Skeletal muscle tissue (tissue), 4 donors: ENCODE data around the gene LGALS14. TPM values are rescaled to one million over a fixed set of nuclear protein-coding genes. Genes with fewer than 3 reads are reported as not detected.

ENCODE experiments used
- H3K27ac ChIP-seq: one replicate; pipeline ENCODE4 v1.7.0; 2013; ENCODE audit warnings: mild to moderate bottlenecking, low read depth, low read length, inconsistent platforms
- H3K27me3 ChIP-seq, 3 donors: one replicate each; pipeline ENCODE4 v1.7.0; 2013; ENCODE audit warnings: low read length in 3 of 3; ENCODE audit not compliant: control insufficient read depth in 3 of 3, insufficient read depth in 3 of 3
- H3K36me3 ChIP-seq, 3 donors: one replicate each; pipeline ENCODE4 v1.7.0; 2013; ENCODE audit warnings: low read length in 3 of 3; ENCODE audit not compliant: control insufficient read depth in 3 of 3, insufficient read depth in 3 of 3
- H3K4me1 ChIP-seq, 3 donors: one replicate each; pipeline ENCODE4 v1.7.0; 2013; ENCODE audit warnings: low read length in 3 of 3, mild to moderate bottlenecking in 3 of 3; ENCODE audit not compliant: control insufficient read depth in 3 of 3, insufficient read depth in 3 of 3
- H3K4me3 ChIP-seq, 3 donors: one replicate each; pipeline ENCODE4 v1.7.0; 2013; ENCODE audit warnings: low read length in 3 of 3
- H3K9ac ChIP-seq, 3 donors: one replicate each; pipeline ENCODE4 v1.7.0; 2013; ENCODE audit warnings: low read length in 3 of 3, mild to moderate bottlenecking in 3 of 3, moderate library complexity in 2 of 3, low read depth in 1 of 3
- H3K9me3 ChIP-seq, 3 donors: one replicate each; pipeline ENCODE4 v1.7.0; 2013; ENCODE audit warnings: low read length in 3 of 3; ENCODE audit not compliant: control insufficient read depth in 3 of 3
- total RNA-seq: library from RNA; depleted of rRNA; stranded (reverse); fragments of >200 nt; gene quantifications from one replicate; pipeline ENCODE4 v1.2.3, GENCODE V29; 2014
- donor health status: Osteomylitis.

Gene LGALS14
- total RNA-seq, 1 donor from 2014 or later: not detected

DNA sequence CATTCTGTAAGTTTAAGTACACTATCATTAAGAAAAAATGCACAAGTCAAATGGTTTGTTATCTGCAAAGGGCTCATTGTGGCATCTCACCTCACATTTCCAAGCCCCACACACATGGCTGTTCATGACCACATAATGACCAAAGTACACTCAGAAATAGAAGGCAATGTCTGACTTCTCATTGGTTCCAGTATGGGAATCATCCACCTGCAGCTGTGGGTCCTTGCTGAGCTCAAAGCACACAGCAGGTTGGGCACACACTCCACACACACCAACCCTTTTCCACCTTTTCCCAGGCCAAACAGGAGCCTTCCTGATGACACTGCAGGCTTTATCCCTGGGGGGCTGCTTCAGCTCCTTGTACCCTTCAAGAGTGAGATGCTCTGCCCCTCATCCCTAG is 21.7 kb downstream of the LGALS14 start:
- H3K36me3 ChIP-seq: no peaks in the 10 kb centered on the region
- peaks cover 0 to 6% (median 0%) of the 10 kb centered on the region in 3 donors for H3K27me3 ChIP-seq
- no peak overlapping the region for H3K27ac ChIP-seq
- no peaks in the 10 kb centered on the region for H3K9me3 ChIP-seq
- H3K4me3 ChIP-seq: no peak overlapping the region
- no peak overlapping the region for H3K9ac ChIP-seq
- no peaks in the 10 kb centered on the region for H3K4me1 ChIP-seq

DNA sequence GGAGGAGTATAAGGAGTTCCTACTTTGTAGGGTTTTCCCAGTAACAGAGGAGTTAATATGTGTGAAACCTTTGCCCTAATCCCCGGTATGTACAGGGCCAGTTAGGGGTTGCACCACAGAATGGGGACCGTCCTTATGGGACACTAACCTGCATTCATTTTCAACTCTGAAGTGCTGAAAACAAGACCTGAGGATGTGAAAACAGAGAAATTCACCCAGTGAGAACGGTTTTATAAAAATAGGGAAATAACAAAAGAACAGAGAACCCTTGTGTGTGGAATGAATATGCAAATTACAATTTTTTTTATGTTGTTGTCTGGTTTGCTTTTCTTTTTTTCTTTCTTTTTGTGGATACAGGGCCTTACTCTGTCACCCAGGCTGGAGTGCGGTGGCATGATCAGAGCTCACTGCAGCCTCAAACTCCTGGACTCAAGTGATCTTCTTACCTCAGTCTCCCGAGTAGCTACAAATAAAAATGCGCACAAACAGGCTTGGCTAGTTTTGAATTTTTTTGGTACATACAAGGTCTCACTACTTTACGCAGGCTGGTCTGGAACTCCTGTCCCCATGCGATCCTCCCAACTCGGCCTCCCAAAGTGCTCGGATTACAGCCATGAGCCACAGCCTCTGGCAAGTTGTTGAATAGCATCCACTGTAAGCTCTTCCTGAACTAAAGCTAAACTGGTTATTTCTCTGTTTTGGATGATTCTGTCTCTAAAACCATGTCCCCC is 23.0 kb downstream of the LGALS14 start:
- Histone ChIP-seq H3K4me1 (no peaks in the 10 kb centered on the region), H3K9me3 (no peaks in the 10 kb centered on the region), H3K4me3 (no peak overlapping the region), H3K9ac (no peak overlapping the region), H3K27ac (no peak overlapping the region), H3K27me3 (peaks cover 0 to 6% (median 0%) of the 10 kb centered on the region in 3 donors), H3K36me3 (no peaks in the 10 kb centered on the region)

DNA sequence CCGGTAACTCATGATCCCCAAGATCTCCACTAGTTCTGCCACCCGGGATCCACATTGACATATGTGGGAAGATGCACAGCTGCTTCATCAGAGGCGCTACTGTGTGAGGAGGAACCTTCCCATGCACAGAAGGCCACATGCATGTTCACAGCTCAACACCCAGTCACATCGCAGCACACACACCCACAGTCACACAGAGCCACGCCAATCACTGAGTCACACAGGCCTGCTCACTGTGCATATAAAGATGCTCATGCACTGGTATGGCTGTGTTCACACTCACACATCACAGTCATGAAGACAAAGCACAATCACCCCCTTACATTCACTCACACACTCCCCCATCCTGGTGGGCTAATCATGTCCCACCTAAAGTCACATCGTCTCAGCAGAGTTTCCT is 23.8 kb downstream of the LGALS14 start:
- no peaks in the 10 kb centered on the region for H3K9me3 ChIP-seq

GRCh38 chr19:39729594-39729993 is 25.3 kb downstream of the LGALS14 start:
- no peaks in the 10 kb centered on the region for H3K36me3 ChIP-seq
- peaks cover 0 to 6% (median 0%) of the 10 kb centered on the region in 3 donors for H3K27me3 ChIP-seq
- no peaks in the 10 kb centered on the region for H3K9me3 ChIP-seq
- H3K4me1 ChIP-seq: no peaks in the 10 kb centered on the region
- H3K4me3 ChIP-seq: no peak overlapping the region
- no peak overlapping the region for H3K9ac ChIP-seq
- H3K27ac ChIP-seq: no peak overlapping the region

More for the DNA sequence above, 23.8 kb downstream of the LGALS14 start:
- no peak overlapping the region for H3K27ac ChIP-seq
- no peaks in the 10 kb centered on the region for H3K36me3 ChIP-seq
- H3K4me3 ChIP-seq: no peak overlapping the region
- H3K27me3 ChIP-seq: peaks cover 0 to 6% (median 0%) of the 10 kb centered on the region in 3 donors
- H3K4me1 ChIP-seq: no peaks in the 10 kb centered on the region
- H3K9ac ChIP-seq: no peak overlapping the region

- Histone ChIP-seq H3K9me3 (no peaks in the 10 kb centered on the region), H3K27ac (no peak overlapping the region), H3K9ac (no peak overlapping the region), H3K36me3 (no peaks in the 10 kb centered on the region), H3K4me1 (no peaks in the 10 kb centered on the region), H3K4me3 (no peak overlapping the region), H3K27me3 (peaks cover 0 to 6% (median 0%) of the 10 kb centered on the region in 3 donors)
Observed at GRCh38 chr19:39731685-39732084, 27.4 kb downstream of the LGALS14 start.

DNA sequence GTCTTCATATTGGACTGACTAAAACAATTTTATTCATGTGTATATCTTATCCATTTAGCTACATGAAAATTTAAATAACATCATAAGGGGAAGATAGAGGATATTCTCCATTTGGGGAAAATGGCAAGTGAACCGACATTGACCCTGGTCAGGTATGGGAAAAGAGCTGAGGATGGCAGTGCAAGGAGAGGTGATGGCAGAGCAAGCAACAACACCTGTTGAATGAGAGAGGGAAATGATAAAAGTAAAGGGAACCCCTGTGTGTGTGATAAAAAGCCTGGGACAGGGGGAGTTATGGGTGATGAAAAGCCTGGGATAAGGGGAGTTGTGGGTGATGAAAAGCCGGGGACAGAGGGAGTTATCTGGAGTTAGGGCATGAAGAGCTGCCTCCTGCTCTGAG is 29.6 kb downstream of the LGALS14 start:
- Histone ChIP-seq H3K9ac (no peak overlapping the region), H3K36me3 (no peaks in the 10 kb centered on the region), H3K9me3 (no peaks in the 10 kb centered on the region), H3K27ac (no peak overlapping the region), H3K27me3 (peaks cover 0 to 7% (median 7%) of the 10 kb centered on the region in 3 donors), H3K4me1 (no peaks in the 10 kb centered on the region), H3K4me3 (no peak overlapping the region)

DNA sequence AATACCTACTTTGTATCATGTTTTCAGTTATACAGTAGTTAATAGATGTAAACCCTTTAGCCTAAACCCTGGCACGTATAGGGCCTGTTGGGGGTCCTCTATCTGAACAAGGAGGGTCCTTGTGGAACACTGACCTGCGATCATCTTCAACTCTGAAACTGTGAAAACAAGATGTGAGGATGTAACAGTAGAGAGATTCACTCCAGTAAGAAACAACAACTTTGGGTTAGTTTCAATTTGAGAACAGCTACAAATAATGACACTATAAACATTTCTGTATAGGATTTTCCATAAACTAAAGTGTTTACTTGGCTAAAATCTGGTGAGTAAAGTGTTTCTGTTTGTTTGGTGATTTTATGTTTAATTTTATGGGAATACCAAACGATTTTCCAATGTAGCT is 31.4 kb downstream of the LGALS14 start:
- H3K9me3 ChIP-seq: no peaks in the 10 kb centered on the region
- no peaks in the 10 kb centered on the region for H3K4me1 ChIP-seq

GRCh38 chr19:39736088-39736487 is 31.8 kb downstream of the LGALS14 start:
- H3K27me3 ChIP-seq: peaks cover 0 to 7% (median 7%) of the 10 kb centered on the region in 3 donors
- H3K27ac ChIP-seq: no peak overlapping the region
- no peaks in the 10 kb centered on the region for H3K36me3 ChIP-seq
- no peak overlapping the region for H3K9ac ChIP-seq
- H3K9me3 ChIP-seq: no peaks in the 10 kb centered on the region
- H3K4me3 ChIP-seq: no peak overlapping the region
- H3K4me1 ChIP-seq: no peaks in the 10 kb centered on the region

More for the DNA sequence above, 31.4 kb downstream of the LGALS14 start:
- Histone ChIP-seq H3K27me3 (peaks cover 0 to 7% (median 7%) of the 10 kb centered on the region in 3 donors), H3K9ac (no peak overlapping the region), H3K27ac (no peak overlapping the region), H3K36me3 (no peaks in the 10 kb centered on the region), H3K4me3 (no peak overlapping the region)

GRCh38 chr19:39737351-39737750 is 33.1 kb downstream of the LGALS14 start:
- peaks cover 0 to 7% (median 7%) of the 10 kb centered on the region in 3 donors for H3K27me3 ChIP-seq
- H3K4me3 ChIP-seq: no peak overlapping the region
- H3K9ac ChIP-seq: no peak overlapping the region
- H3K9me3 ChIP-seq: no peaks in the 10 kb centered on the region
- no peaks in the 10 kb centered on the region for H3K4me1 ChIP-seq
- no peak overlapping the region for H3K27ac ChIP-seq
- no peaks in the 10 kb centered on the region for H3K36me3 ChIP-seq

- Histone ChIP-seq H3K4me1 (no peaks in the 10 kb centered on the region), H3K27me3 (peaks cover 0 to 7% (median 7%) of the 10 kb centered on the region in 3 donors), H3K9me3 (no peaks in the 10 kb centered on the region), H3K9ac (no peak within 1 kb of the TSS), H3K4me3 (no peak within 1 kb of the TSS), H3K27ac (no peak within 1 kb of the TSS), H3K36me3 (no peaks in the 10 kb centered on the region)
Observed at GRCh38 chr19:39737891-39738290, 33.6 kb downstream of the LGALS14 start, which contains the start of gene CLC. TSS of gene CLC (minus strand) at chr19:39738029. CDS start at chr19:39737952, 77 bp downstream.
